HepG2 (cell line): Measurements from ENCODE around the gene RPS6KA3. TPM values are rescaled to one million over a fixed set of nuclear protein-coding genes. Genes with fewer than 3 reads are reported as not detected.

Source experiments
- ATAC-seq: fragments of 200-7000 bp; cut with Tn5 transposase; 3 replicates; pipeline ENCODE4 v1.9.1; 2020; ENCODE audit warnings: mild to moderate bottlenecking, moderate library complexity
- BruUV-seq: library from RNA; stranded (reverse); fragments of 400-500 nt; replicated peaks from 2 replicates; lab custom pipeline; 2021; lab: Mats Ljungman, UMichigan
- CTCF ChIA-PET: fragments of 300-600 bp; formaldehyde crosslinking; extraction: SDS; loops from one replicate; lab custom pipeline; 2021; ENCODE audit warnings: low total read pairs, inconsistent platforms, low intra/inter-chr PET ratio; lab: Yijun Ruan, JAX
- POLR2A ChIA-PET: fragments of 350-600 bp; sonication (Branson Sonifier 250); formaldehyde crosslinking; loops from one replicate; lab custom pipeline; 2020; ENCODE audit warnings: antibody characterized with exemption, inconsistent platforms; lab: Yijun Ruan, JAX
- DNase-seq: peaks from one replicate; pipeline ENCODE4 v3.0.0-alpha.2; 2015; ENCODE audit warnings: low spot score
- FAIRE-seq: peaks from 3 replicates; lab custom pipeline; 2011; peaks lifted over from hg19 to GRCh38; lab: Jason Lieb, UNC
- H2AFZ ChIP-seq: one replicate; pipeline ENCODE4 v1.6.1; 2011; ENCODE audit warnings: low read length, inconsistent platforms
- H3K27ac ChIP-seq: fragments of 300-600 bp; 3 replicates; pipeline ENCODE4 v1.8.0; 2011; ENCODE audit warnings: mixed run types, mild to moderate bottlenecking, mixed read lengths, low read length, inconsistent platforms; ENCODE audit not compliant: insufficient read depth; ENCODE audit errors: extremely low read length
- H3K27me3 ChIP-seq, 2 experiments: fragments of 200-600 bp in 1 of 2; 2 replicates in 1 of 2; 3 replicates in 1 of 2; pipeline versions ENCODE4 v1.6.0 to v1.8.0; 2011; ENCODE audit warnings: low read length in 2 of 2, mild to moderate bottlenecking in 2 of 2, moderate library complexity in 2 of 2, inconsistent platforms in 1 of 2; ENCODE audit not compliant: insufficient read depth in 2 of 2, control insufficient read depth in 1 of 2
- H3K36me3 ChIP-seq, 2 experiments: fragments of 200-600 bp in 1 of 2; replicated peaks in 1 of 2; 2 replicates in 1 of 2; 3 replicates in 1 of 2; pipeline versions ENCODE4 v1.5.1 to v1.8.0; 2011; ENCODE audit warnings: low read length in 2 of 2, inconsistent platforms in 1 of 2; ENCODE audit not compliant: insufficient read depth in 2 of 2, control insufficient read depth in 1 of 2
- H3K4me1 ChIP-seq: 2 replicates; pipeline ENCODE4 v1.5.1; 2012; ENCODE audit warnings: low read length, inconsistent platforms; ENCODE audit not compliant: insufficient read depth
- H3K4me2 ChIP-seq: 2 replicates; pipeline ENCODE4 v1.6.0; 2011; ENCODE audit warnings: low read depth, low read length, inconsistent platforms
- H3K4me3 ChIP-seq, 3 experiments: fragments of 200-600 bp in 1 of 3; sonication (generic), shearing (Covaris generic) in 1 of 3; replicated peaks in 1 of 3; 2 replicates each; pipeline ENCODE4 v1.5.1; 2011 to 2016; ENCODE audit warnings: low read length in 3 of 3, inconsistent platforms in 2 of 3, low read depth in 2 of 3, mild to moderate bottlenecking in 2 of 3, control low read depth in 1 of 3, mixed read lengths in 1 of 3; ENCODE audit not compliant: insufficient read depth in 1 of 3
- H3K79me2 ChIP-seq: one replicate; pipeline ENCODE4 v1.6.1; 2011; ENCODE audit warnings: low read length, inconsistent platforms; ENCODE audit not compliant: insufficient read depth
- H3K9ac ChIP-seq: 2 replicates; pipeline ENCODE4 v1.6.0; 2011; ENCODE audit warnings: mild to moderate bottlenecking, low read depth, low read length, inconsistent platforms; ENCODE audit not compliant: insufficient read depth
- H3K9me3 ChIP-seq: 2 replicates; pipeline ENCODE4 v1.5.1; 2012; ENCODE audit warnings: mild to moderate bottlenecking, low read length
- H4K20me1 ChIP-seq: 2 replicates; pipeline ENCODE4 v1.6.0; 2011; ENCODE audit warnings: inconsistent platforms, mild to moderate bottlenecking, low read length, moderate library complexity; ENCODE audit not compliant: insufficient read depth
- AGO2 ChIP-seq: fragments of 200-400 bp; formaldehyde crosslinking; optimal IDR thresholded peaks from 2 replicates; pipeline ENCODE3; 2017; ENCODE audit warnings: mild to moderate bottlenecking, low read depth, low read length, moderate library complexity
- KLF6 ChIP-seq: IDR thresholded peaks from 2 replicates; pipeline ENCODE4 v1.8.0; 2016; ENCODE audit warnings: missing biosample characterization, missing genetic modification reagents
- PCBP1 ChIP-seq: fragments of 200-400 bp; formaldehyde crosslinking; IDR thresholded peaks from 2 replicates; pipeline ENCODE4 v1.6.1; 2017; ENCODE audit warnings: mild to moderate bottlenecking, low read depth, low read length, borderline replicate concordance
- POLR2AphosphoS5 ChIP-seq: IDR thresholded peaks from 2 replicates; pipeline ENCODE4 v1.6.1; 2012; ENCODE audit warnings: low read depth, low read length
- POLR2G ChIP-seq: fragments of 200-400 bp; formaldehyde crosslinking; IDR thresholded peaks from 2 replicates; pipeline ENCODE4 v1.6.1; 2018; ENCODE audit warnings: mild to moderate bottlenecking, low read depth, low read length, moderate library complexity
- RAD21 ChIP-seq: fragments of 450-650 bp; formaldehyde crosslinking; IDR thresholded peaks from 2 replicates; pipeline ENCODE4 v1.5.0; 2020; ENCODE audit warnings: mild to moderate bottlenecking
- RBM22 ChIP-seq: fragments of 200-400 bp; formaldehyde crosslinking; optimal IDR thresholded peaks from 2 replicates; pipeline ENCODE3; 2017; ENCODE audit warnings: mild to moderate bottlenecking, low read length, moderate library complexity
- SIX4 ChIP-seq: sonication (generic); formaldehyde crosslinking; IDR thresholded peaks from 2 replicates; pipeline ENCODE4 v1.4.0; 2020; ENCODE audit warnings: missing genetic modification reagents
- SP5 ChIP-seq: IDR thresholded peaks from 2 replicates; pipeline ENCODE4 v1.6.1; 2016; ENCODE audit warnings: low read depth, borderline replicate concordance
- TAF1 ChIP-seq: sonication (generic); formaldehyde crosslinking; IDR thresholded peaks from 2 replicates; pipeline ENCODE4 v1.4.0; 2020; ENCODE audit warnings: missing genetic modification reagents
- ZMYM2 ChIP-seq: sonication (generic); formaldehyde crosslinking; IDR thresholded peaks from 2 replicates; pipeline ENCODE4 v1.8.0; 2022; ENCODE audit warnings: mild to moderate bottlenecking, missing genetic modification reagents
- ZNF180 ChIP-seq: sonication (generic); formaldehyde crosslinking; IDR thresholded peaks from 2 replicates; pipeline ENCODE4 v1.4.0; 2020; ENCODE audit warnings: low read depth, missing genetic modification reagents, borderline replicate concordance
- ZNF24 ChIP-seq: fragments of 450-650 bp; IDR thresholded peaks from 2 replicates; pipeline ENCODE4 v1.6.1; 2017; ENCODE audit warnings: antibody characterized with exemption, mild to moderate bottlenecking
- ZNF549 ChIP-seq: sonication (generic); formaldehyde crosslinking; IDR thresholded peaks from 2 replicates; pipeline ENCODE4 v1.5.0; 2020; ENCODE audit warnings: missing genetic modification reagents
- ZNF564 ChIP-seq: sonication (generic); formaldehyde crosslinking; IDR thresholded peaks from 2 replicates; pipeline ENCODE4 v1.8.1; 2023; ENCODE audit warnings: mild to moderate bottlenecking, missing genetic modification reagents
- ZNF674 ChIP-seq: sonication (generic); formaldehyde crosslinking; IDR thresholded peaks from 2 replicates; pipeline ENCODE4 v1.5.0; 2020; ENCODE audit warnings: low read depth, mild to moderate bottlenecking, missing genetic modification reagents
- ZNF746 ChIP-seq: sonication (generic); formaldehyde crosslinking; IDR thresholded peaks from 2 replicates; pipeline ENCODE4 v1.8.0; 2022; ENCODE audit warnings: mild to moderate bottlenecking, missing genetic modification reagents
- WGBS: methylation state at CpG from one replicate; pipeline ENCODE4 v1.1.6; 2017; ENCODE audit warnings: low lambda C conversion rate; 5-methylcytosine and 5-hydroxymethylcytosine counted together
- in situ Hi-C: cut with HindIII; loops from 2 replicates; pipeline ENCODE4 v1.10.0; 2017; ENCODE audit warnings: low pct_unique_long_range_greater_than_20kb; ENCODE audit not compliant: extremely low pct_ligation_motif_present
- intact Hi-C: fragments of 100-400 bp; cut with micrococcal nuclease; formaldehyde crosslinking; loops from one replicate; pipeline ENCODE4 v1.10.0; 2022; ENCODE audit not compliant: unreplicated experiment
- polyA plus RNA-seq, 8 experiments: library from polyadenylated mRNA; depleted of rRNA in 3 of 8; stranded (reverse) in 7 of 8; unstranded in 1 of 8; fragments of >200 nt; fragmentation: Illumina TruSeq in 4 of 8; extraction: Trizol in 4 of 8; gene quantifications; 2 replicates each; pipeline versions ENCODE4 v1.2.1 to v1.2.3, GENCODE V29; 2011 to 2016; ENCODE audit warnings: low read depth in 4 of 8, missing spikeins in 1 of 8, mixed read lengths in 1 of 8; ENCODE audit not compliant: insufficient read depth in 1 of 8
- total RNA-seq, 5 experiments: library from RNA; depleted of rRNA; stranded (reverse); fragments of >200 nt; fragmentation: Illumina TruSeq; extraction: Trizol; gene quantifications; 2 replicates each; pipeline ENCODE4 v1.2.3, GENCODE V29; 2016; ENCODE audit warnings: low read depth in 1 of 5
- TF ChIP-seq, protein P1 (sequence below): sonication (generic); formaldehyde crosslinking; IDR thresholded peaks from 2 replicates; pipeline ENCODE4 v1.5.0; 2020; ENCODE audit warnings: mild to moderate bottlenecking, missing genetic modification reagents
- TF ChIP-seq, protein P2 (sequence below): IDR thresholded peaks from 2 replicates; pipeline ENCODE4 v1.6.1; 2016; ENCODE audit warnings: missing genetic modification reagents, missing compliant biosample characterization
- TF ChIP-seq, protein P3 (sequence below): sonication (generic); formaldehyde crosslinking; IDR thresholded peaks from 2 replicates; pipeline ENCODE4 v1.4.0; 2020; ENCODE audit warnings: missing genetic modification reagents, borderline replicate concordance
- TF ChIP-seq, protein P4 (sequence below): sonication (generic); formaldehyde crosslinking; IDR thresholded peaks from 2 replicates; pipeline ENCODE4 v1.9.0; 2021; ENCODE audit warnings: missing genetic modification reagents, borderline replicate concordance

RPS6KA3 gene
- total and polyA plus RNA-seq, 2 of the 13 experiments (the other 11 are each of a cell fraction or from before 2014, with no cell fraction given), result 314 to 357 TPM

DNA sequence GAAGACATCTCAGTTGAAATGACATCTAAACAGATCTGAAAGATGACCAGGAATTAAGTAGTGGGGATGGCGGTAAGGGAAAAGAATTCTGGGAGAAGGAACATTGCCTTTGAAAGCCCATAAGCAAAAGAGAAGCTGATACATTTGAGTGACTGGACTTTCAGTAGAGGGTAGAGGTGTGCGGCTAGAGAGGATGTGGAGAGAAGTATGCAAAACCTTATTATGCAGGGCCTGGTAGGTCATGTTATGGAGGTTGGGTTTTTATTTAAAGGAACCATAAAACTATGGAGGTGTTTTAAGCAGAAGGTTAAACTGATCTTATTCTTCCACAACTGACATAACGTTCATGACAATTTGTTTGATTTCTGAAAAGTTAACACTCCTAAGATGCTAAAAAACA is 36.3 kb downstream of the RPS6KA3 start:
- CTCF ChIA-PET, result no interaction called here
- in situ Hi-C loops, result no loop called here
- no peak for FAIRE-seq
- TF ChIP-seq ZNF746 (CRISPR knock-in tag) (no peak), ZNF564 (no peak), RBM22 (peak; percentile 11), ZNF24 (no peak), POLR2AphosphoS5 (peak; percentile 57; the same call in 1 of the 2 replicates), PCBP1 (no peak), RAD21 (no peak), POLR2G (0 out of 2 replicates have a peak, but pooled peaks have one; percentile 34), ZNF549 (CRISPR knock-in tag) (no peak), SP5 (no peak), AGO2 (peak; percentile 45), SIX4 (no peak), TAF1 (CRISPR knock-in tag) (no peak), ZNF180 (CRISPR knock-in tag) (no peak), ZMYM2 (CRISPR knock-in tag) (no peak), KLF6 (CRISPR knock-in tag) (no peak), ZNF674 (CRISPR knock-in tag) (no peak)
- TF ChIP-seq, protein P1, sequence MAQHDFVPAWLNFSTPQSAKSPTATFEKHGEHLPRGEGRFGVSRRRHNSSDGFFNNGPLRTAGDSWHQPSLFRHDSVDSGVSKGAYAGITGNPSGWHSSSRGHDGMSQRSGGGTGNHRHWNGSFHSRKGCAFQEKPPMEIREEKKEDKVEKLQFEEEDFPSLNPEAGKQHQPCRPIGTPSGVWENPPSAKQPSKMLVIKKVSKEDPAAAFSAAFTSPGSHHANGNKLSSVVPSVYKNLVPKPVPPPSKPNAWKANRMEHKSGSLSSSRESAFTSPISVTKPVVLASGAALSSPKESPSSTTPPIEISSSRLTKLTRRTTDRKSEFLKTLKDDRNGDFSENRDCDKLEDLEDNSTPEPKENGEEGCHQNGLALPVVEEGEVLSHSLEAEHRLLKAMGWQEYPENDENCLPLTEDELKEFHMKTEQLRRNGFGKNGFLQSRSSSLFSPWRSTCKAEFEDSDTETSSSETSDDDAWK (CRISPR knock-in tag), result no peak
- TF ChIP-seq, protein P2, sequence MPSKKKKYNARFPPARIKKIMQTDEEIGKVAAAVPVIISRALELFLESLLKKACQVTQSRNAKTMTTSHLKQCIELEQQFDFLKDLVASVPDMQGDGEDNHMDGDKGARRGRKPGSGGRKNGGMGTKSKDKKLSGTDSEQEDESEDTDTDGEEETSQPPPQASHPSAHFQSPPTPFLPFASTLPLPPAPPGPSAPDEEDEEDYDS, result no peak
- TF ChIP-seq, protein P3, sequence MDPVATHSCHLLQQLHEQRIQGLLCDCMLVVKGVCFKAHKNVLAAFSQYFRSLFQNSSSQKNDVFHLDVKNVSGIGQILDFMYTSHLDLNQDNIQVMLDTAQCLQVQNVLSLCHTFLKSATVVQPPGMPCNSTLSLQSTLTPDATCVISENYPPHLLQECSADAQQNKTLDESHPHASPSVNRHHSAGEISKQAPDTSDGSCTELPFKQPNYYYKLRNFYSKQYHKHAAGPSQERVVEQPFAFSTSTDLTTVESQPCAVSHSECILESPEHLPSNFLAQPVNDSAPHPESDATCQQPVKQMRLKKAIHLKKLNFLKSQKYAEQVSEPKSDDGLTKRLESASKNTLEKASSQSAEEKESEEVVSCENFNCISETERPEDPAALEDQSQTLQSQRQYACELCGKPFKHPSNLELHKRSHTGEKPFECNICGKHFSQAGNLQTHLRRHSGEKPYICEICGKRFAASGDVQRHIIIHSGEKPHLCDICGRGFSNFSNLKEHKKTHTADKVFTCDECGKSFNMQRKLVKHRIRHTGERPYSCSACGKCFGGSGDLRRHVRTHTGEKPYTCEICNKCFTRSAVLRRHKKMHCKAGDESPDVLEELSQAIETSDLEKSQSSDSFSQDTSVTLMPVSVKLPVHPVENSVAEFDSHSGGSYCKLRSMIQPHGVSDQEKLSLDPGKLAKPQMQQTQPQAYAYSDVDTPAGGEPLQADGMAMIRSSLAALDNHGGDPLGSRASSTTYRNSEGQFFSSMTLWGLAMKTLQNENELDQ (CRISPR knock-in tag), result no peak
- TF ChIP-seq, protein P4, sequence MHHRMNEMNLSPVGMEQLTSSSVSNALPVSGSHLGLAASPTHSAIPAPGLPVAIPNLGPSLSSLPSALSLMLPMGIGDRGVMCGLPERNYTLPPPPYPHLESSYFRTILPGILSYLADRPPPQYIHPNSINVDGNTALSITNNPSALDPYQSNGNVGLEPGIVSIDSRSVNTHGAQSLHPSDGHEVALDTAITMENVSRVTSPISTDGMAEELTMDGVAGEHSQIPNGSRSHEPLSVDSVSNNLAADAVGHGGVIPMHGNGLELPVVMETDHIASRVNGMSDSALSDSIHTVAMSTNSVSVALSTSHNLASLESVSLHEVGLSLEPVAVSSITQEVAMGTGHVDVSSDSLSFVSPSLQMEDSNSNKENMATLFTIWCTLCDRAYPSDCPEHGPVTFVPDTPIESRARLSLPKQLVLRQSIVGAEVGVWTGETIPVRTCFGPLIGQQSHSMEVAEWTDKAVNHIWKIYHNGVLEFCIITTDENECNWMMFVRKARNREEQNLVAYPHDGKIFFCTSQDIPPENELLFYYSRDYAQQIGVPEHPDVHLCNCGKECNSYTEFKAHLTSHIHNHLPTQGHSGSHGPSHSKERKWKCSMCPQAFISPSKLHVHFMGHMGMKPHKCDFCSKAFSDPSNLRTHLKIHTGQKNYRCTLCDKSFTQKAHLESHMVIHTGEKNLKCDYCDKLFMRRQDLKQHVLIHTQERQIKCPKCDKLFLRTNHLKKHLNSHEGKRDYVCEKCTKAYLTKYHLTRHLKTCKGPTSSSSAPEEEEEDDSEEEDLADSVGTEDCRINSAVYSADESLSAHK (CRISPR knock-in tag), result no peak

More for the DNA sequence above, 36.3 kb downstream of the RPS6KA3 start:
- H2AFZ ChIP-seq, result no peak overlapping the region
- peak; percentile 27 for ATAC-seq
- intact Hi-C loops, result no loop called here
- peaks cover 53% of the 10 kb centered on the region for H4K20me1 ChIP-seq
- no peak for DNase-seq
- POLR2A ChIA-PET, result no interaction called here
- H3K4me2 ChIP-seq, result no peak overlapping the region
- H3K9me3 ChIP-seq, result no peaks in the 10 kb centered on the region
- H3K27ac ChIP-seq, result peak overlapping the region; percentile 26
- no peak overlapping the region for H3K9ac ChIP-seq
- no peak overlapping the region for H3K4me3 ChIP-seq
- peaks cover 1 to 35% of the 10 kb centered on the region in 2 experiments; a peak in 2 of 5 replicates for H3K36me3 ChIP-seq
- H3K27me3 ChIP-seq, result no peaks in the 10 kb centered on the region
- WGBS, result 92% methylated on average over 3 of the region's 3 CpGs
- peaks cover 92% of the 10 kb centered on the region for H3K79me2 ChIP-seq
- peaks cover 76% of the 10 kb centered on the region for H3K4me1 ChIP-seq
- BruUV-seq, result no TSS peak
